ENCODE measurements around the gene XYLT1. TPM values are rescaled to one million over a fixed set of nuclear protein-coding genes. Genes with fewer than 3 reads are reported as not detected.

Gene XYLT1
- polyA plus RNA-seq, 2 donors: 3.0 TPM

GRCh38 chr16:17348826-17349225 lies 121.9 kb downstream of the XYLT1 start:
- Histone ChIP-seq H3K4me3 (ENCODE audit: low read depth in 1 of 2, low read length in 2 of 2) (no peak overlapping the region), H3K27me3 (ENCODE audit: control insufficient read depth in 1 of 2, insufficient read depth in 2 of 2, low read length in 2 of 2) (no peaks in the 10 kb centered on the region), H3K9me3 (ENCODE audit: control insufficient read depth in 2 of 2, insufficient read depth in 1 of 2, low read depth in 1 of 2, low read length in 1 of 2) (no peaks in the 10 kb centered on the region), H3K36me3 (ENCODE audit: control insufficient read depth in 2 of 2, insufficient read depth in 2 of 2, low read length in 1 of 2) (no peaks in the 10 kb centered on the region), H3K4me1 (ENCODE audit: control insufficient read depth in 2 of 2, insufficient read depth in 2 of 2, low read length in 1 of 2) (peaks cover 0 to 11% of the 10 kb centered on the region in 2 donors), H3K27ac (ENCODE audit: low read depth in 2 of 2, low read length in 1 of 2) (no peak overlapping the region)
- 93 to 95% methylated on average over 11 of the region's 11 CpGs for WGBS, 2 donors

DNA sequence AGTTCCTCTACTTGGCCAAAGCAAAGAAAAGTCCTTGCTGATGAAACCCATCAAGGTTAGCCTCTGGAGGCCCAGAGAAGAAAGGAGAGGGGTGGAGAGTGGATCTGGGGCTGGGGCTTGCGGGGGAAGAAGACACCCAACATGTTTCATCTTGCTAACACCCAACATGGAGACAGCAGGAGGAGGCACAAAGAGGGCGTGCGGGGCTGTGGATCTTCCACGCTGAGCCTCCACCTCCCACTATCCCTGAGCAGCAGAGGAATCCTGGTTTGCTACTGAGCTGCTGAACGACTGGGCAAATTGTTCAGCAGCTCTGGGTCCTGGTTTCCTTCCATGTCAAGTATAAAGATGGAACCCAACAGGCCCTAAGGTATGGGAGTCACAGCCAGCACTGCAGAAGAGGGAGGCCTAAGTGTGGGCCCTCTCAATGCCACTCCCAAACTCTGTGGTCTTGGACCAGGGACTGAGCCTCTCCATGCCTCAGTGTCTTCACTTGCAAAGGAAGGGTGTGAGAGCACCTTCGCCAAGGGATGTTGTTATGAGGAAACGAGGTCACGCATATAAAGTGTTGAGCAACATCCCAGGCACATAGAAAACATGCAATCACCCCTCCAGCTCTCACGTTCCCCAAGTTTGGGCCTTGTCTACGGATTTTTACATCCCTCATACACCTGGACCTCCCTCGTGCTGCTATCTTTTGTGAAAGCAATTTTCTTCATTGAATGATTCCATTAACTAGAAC lies 122.5 kb downstream of the XYLT1 start:
- WGBS, 2 donors: 92 to 94% methylated on average over 11 of the region's 11 CpGs
- no peak overlapping the region for H3K27ac ChIP-seq (ENCODE audit: low read depth in 2 of 2, low read length in 1 of 2)
- no peaks in the 10 kb centered on the region for H3K9me3 ChIP-seq (ENCODE audit: control insufficient read depth in 2 of 2, insufficient read depth in 1 of 2, low read depth in 1 of 2, low read length in 1 of 2)
- H3K4me3 ChIP-seq (ENCODE audit: low read depth in 1 of 2, low read length in 2 of 2): no peak overlapping the region
- no peaks in the 10 kb centered on the region for H3K36me3 ChIP-seq (ENCODE audit: control insufficient read depth in 2 of 2, insufficient read depth in 2 of 2, low read length in 1 of 2)
- H3K27me3 ChIP-seq (ENCODE audit: control insufficient read depth in 1 of 2, insufficient read depth in 2 of 2, low read length in 2 of 2): no peaks in the 10 kb centered on the region
- H3K4me1 ChIP-seq (ENCODE audit: control insufficient read depth in 2 of 2, insufficient read depth in 2 of 2, low read length in 1 of 2): peaks cover under 1 to 11% of the 10 kb centered on the region in 2 donors

GRCh38 chr16:17347624-17348023 lies 123.1 kb downstream of the XYLT1 start:
- Histone ChIP-seq H3K27ac (ENCODE audit: low read depth in 2 of 2, low read length in 1 of 2) (peak overlapping the region in 1 of 2 donors; percentile 35), H3K9me3 (ENCODE audit: control insufficient read depth in 2 of 2, insufficient read depth in 1 of 2, low read depth in 1 of 2, low read length in 1 of 2) (no peaks in the 10 kb centered on the region), H3K4me3 (ENCODE audit: low read depth in 1 of 2, low read length in 2 of 2) (no peak overlapping the region), H3K4me1 (ENCODE audit: control insufficient read depth in 2 of 2, insufficient read depth in 2 of 2, low read length in 1 of 2) (peaks cover 4 to 11% of the 10 kb centered on the region in 2 donors), H3K27me3 (ENCODE audit: control insufficient read depth in 1 of 2, insufficient read depth in 2 of 2, low read length in 2 of 2) (no peaks in the 10 kb centered on the region), H3K36me3 (ENCODE audit: control insufficient read depth in 2 of 2, insufficient read depth in 2 of 2, low read length in 1 of 2) (no peaks in the 10 kb centered on the region)
- 72 to 76% methylated on average over 5 of the region's 5 CpGs for WGBS, 2 donors

GRCh38 chr16:17346621-17347569 lies 123.9 kb downstream of the XYLT1 start:
- H3K36me3 ChIP-seq (ENCODE audit: control insufficient read depth in 2 of 2, insufficient read depth in 2 of 2, low read length in 1 of 2): no peaks in the 10 kb centered on the region
- H3K4me3 ChIP-seq (ENCODE audit: low read depth in 1 of 2, low read length in 2 of 2): no peak overlapping the region
- peaks cover 4 to 15% of the 10 kb centered on the region in 2 donors for H3K4me1 ChIP-seq (ENCODE audit: control insufficient read depth in 2 of 2, insufficient read depth in 2 of 2, low read length in 1 of 2)
- H3K27ac ChIP-seq (ENCODE audit: low read depth in 2 of 2, low read length in 1 of 2): peak overlapping the region; percentile 69 to 71
- 53 to 58% methylated on average over 12 of the region's 12 CpGs for whole genome bisulfite sequencing, 2 donors
- no peaks in the 10 kb centered on the region for H3K27me3 ChIP-seq (ENCODE audit: control insufficient read depth in 1 of 2, insufficient read depth in 2 of 2, low read length in 2 of 2)
- H3K9me3 ChIP-seq (ENCODE audit: control insufficient read depth in 2 of 2, insufficient read depth in 1 of 2, low read depth in 1 of 2, low read length in 1 of 2): no peaks in the 10 kb centered on the region

DNA sequence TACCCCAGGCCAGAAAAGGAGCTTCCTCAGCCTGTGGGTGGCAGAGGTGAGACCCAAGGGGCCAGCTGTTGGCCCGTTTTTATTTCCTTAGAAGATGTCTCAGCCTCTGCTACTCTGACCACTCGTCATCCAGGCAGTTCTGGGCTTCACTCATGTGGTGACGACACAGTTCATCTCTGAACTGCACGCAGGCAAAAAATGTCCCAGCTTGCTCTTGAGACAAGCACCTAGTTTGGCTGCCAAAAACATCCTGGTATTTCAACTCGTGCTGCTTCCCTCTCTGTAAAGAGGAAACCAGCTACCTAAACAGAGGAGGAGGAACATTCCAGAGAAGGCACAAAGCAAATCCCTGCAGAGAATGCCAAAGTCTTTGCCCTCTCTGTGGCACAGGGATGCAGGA lies 125.7 kb downstream of the XYLT1 start:
- WGBS, 2 donors: 23 to 28% methylated on average over 5 of the region's 5 CpGs
- no peak overlapping the region for H3K4me3 ChIP-seq (ENCODE audit: low read depth in 1 of 2, low read length in 2 of 2)
- H3K9me3 ChIP-seq (ENCODE audit: control insufficient read depth in 2 of 2, insufficient read depth in 1 of 2, low read depth in 1 of 2, low read length in 1 of 2): no peaks in the 10 kb centered on the region
- H3K4me1 ChIP-seq (ENCODE audit: control insufficient read depth in 2 of 2, insufficient read depth in 2 of 2, low read length in 1 of 2): peaks cover 4 to 15% of the 10 kb centered on the region in 2 donors
- peak overlapping the region; percentile 38 to 71 for H3K27ac ChIP-seq (ENCODE audit: low read depth in 2 of 2, low read length in 1 of 2)
- no peaks in the 10 kb centered on the region for H3K27me3 ChIP-seq (ENCODE audit: control insufficient read depth in 1 of 2, insufficient read depth in 2 of 2, low read length in 2 of 2)
- H3K36me3 ChIP-seq (ENCODE audit: control insufficient read depth in 2 of 2, insufficient read depth in 2 of 2, low read length in 1 of 2): no peaks in the 10 kb centered on the region

DNA sequence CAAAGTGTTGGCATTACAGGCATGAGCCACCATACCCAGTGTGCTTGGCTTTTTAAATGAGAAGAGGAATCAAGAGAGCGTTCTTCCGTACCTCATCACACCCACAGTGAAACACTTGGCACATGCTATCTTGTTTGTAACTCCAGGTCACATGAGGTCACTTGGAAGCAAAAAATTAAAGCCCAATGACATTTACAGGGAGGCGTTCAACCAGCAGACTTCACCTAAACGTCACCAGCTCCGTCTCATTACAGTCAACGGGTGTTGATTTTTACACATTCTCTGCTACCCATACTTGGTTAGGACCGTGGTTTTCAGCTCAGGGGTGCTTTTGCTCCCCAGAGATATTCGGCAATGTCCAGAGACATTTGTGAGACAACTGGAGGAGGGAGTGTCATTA lies 127.0 kb downstream of the XYLT1 start:
- Histone ChIP-seq H3K4me1 (ENCODE audit: control insufficient read depth in 2 of 2, insufficient read depth in 2 of 2, low read length in 1 of 2) (peaks cover 4 to 15% of the 10 kb centered on the region in 2 donors), H3K27ac (ENCODE audit: low read depth in 2 of 2, low read length in 1 of 2) (peak overlapping the region; percentile 1 to 35), H3K9me3 (ENCODE audit: control insufficient read depth in 2 of 2, insufficient read depth in 1 of 2, low read depth in 1 of 2, low read length in 1 of 2) (no peaks in the 10 kb centered on the region), H3K4me3 (ENCODE audit: low read depth in 1 of 2, low read length in 2 of 2) (no peak overlapping the region), H3K36me3 (ENCODE audit: control insufficient read depth in 2 of 2, insufficient read depth in 2 of 2, low read length in 1 of 2) (no peaks in the 10 kb centered on the region), H3K27me3 (ENCODE audit: control insufficient read depth in 1 of 2, insufficient read depth in 2 of 2, low read length in 2 of 2) (no peaks in the 10 kb centered on the region)
- 54 to 62% methylated on average over 8 of the region's 8 CpGs for WGBS, 2 donors

- Histone ChIP-seq H3K4me1 (ENCODE audit: control insufficient read depth in 2 of 2, insufficient read depth in 2 of 2, low read length in 1 of 2) (peaks cover 4 to 15% of the 10 kb centered on the region in 2 donors), H3K4me3 (ENCODE audit: low read depth in 1 of 2, low read length in 2 of 2) (no peak overlapping the region), H3K27me3 (ENCODE audit: control insufficient read depth in 1 of 2, insufficient read depth in 2 of 2, low read length in 2 of 2) (no peaks in the 10 kb centered on the region), H3K9me3 (ENCODE audit: control insufficient read depth in 2 of 2, insufficient read depth in 1 of 2, low read depth in 1 of 2, low read length in 1 of 2) (no peaks in the 10 kb centered on the region), H3K36me3 (ENCODE audit: control insufficient read depth in 2 of 2, insufficient read depth in 2 of 2, low read length in 1 of 2) (no peaks in the 10 kb centered on the region), H3K27ac (ENCODE audit: low read depth in 2 of 2, low read length in 1 of 2) (peak overlapping the region in 1 of 2 donors; percentile 57)
- WGBS, 2 donors: 71 to 76% methylated on average over 10 of the region's 10 CpGs
Observed at GRCh38 chr16:17343028-17343427, 127.7 kb downstream of the XYLT1 start.

- no peaks in the 10 kb centered on the region for H3K9me3 ChIP-seq (ENCODE audit: control insufficient read depth in 2 of 2, insufficient read depth in 1 of 2, low read depth in 1 of 2, low read length in 1 of 2)
- 92 to 94% methylated on average over 2 of the region's 2 CpGs for WGBS, 2 donors
- no peak overlapping the region for H3K4me3 ChIP-seq (ENCODE audit: low read depth in 1 of 2, low read length in 2 of 2)
- peak overlapping the region in 1 of 2 donors; percentile 36 for H3K27ac ChIP-seq (ENCODE audit: low read depth in 2 of 2, low read length in 1 of 2)
- peaks cover 4 to 9% of the 10 kb centered on the region in 2 donors for H3K4me1 ChIP-seq (ENCODE audit: control insufficient read depth in 2 of 2, insufficient read depth in 2 of 2, low read length in 1 of 2)
- H3K36me3 ChIP-seq (ENCODE audit: control insufficient read depth in 2 of 2, insufficient read depth in 2 of 2, low read length in 1 of 2): no peaks in the 10 kb centered on the region
- no peaks in the 10 kb centered on the region for H3K27me3 ChIP-seq (ENCODE audit: control insufficient read depth in 1 of 2, insufficient read depth in 2 of 2, low read length in 2 of 2)
Observed at GRCh38 chr16:17342031-17342430, 128.7 kb downstream of the XYLT1 start.

GRCh38 chr16:17340804-17341203 lies 130.0 kb downstream of the XYLT1 start:
- WGBS, 2 donors: 74% methylated on average over 4 of the region's 4 CpGs
- Histone ChIP-seq H3K9me3 (ENCODE audit: control insufficient read depth in 2 of 2, insufficient read depth in 1 of 2, low read depth in 1 of 2, low read length in 1 of 2) (no peaks in the 10 kb centered on the region), H3K27ac (ENCODE audit: low read depth in 2 of 2, low read length in 1 of 2) (peak overlapping the region; percentile 55 to 69), H3K4me3 (ENCODE audit: low read depth in 1 of 2, low read length in 2 of 2) (no peak overlapping the region), H3K4me1 (ENCODE audit: control insufficient read depth in 2 of 2, insufficient read depth in 2 of 2, low read length in 1 of 2) (peaks cover 6 to 9% of the 10 kb centered on the region in 2 donors), H3K27me3 (ENCODE audit: control insufficient read depth in 1 of 2, insufficient read depth in 2 of 2, low read length in 2 of 2) (no peaks in the 10 kb centered on the region), H3K36me3 (ENCODE audit: control insufficient read depth in 2 of 2, insufficient read depth in 2 of 2, low read length in 1 of 2) (no peaks in the 10 kb centered on the region)

Data from esophagus (tissue), 2 donors.